Activated T-helper 2 cell treated with anti-CD3 and anti-CD28 coated beads, Interferon-gamma antibody, Interleukin-2, Interleukin-4, amounts not matched to agents 10 μg/mL and 5 μg/mL and 100 μg/mL, durations not matched to agents 14 hours and 24 hours and 36 hours (primary cell): ENCODE measurements around the gene FOXP1. TPM values are rescaled to one million over a fixed set of nuclear protein-coding genes. Genes with fewer than 3 reads are reported as not detected.

ENCODE experiments used
- DNase-seq: peaks from one replicate; pipeline ENCODE4 v3.0.0; 2021; ENCODE audit warnings: low spot score
- H3K27ac Mint-ChIP-seq: one replicate; pipeline ENCODE4 v1.8.0; 2021; ENCODE audit warnings: mixed read lengths
- H3K27me3 Mint-ChIP-seq: one replicate; pipeline ENCODE4 v1.8.0; 2021; ENCODE audit warnings: low read depth, mixed read lengths
- H3K36me3 Mint-ChIP-seq: one replicate; pipeline ENCODE4 v1.8.0; 2021; ENCODE audit warnings: low read depth, mixed read lengths
- H3K4me1 Mint-ChIP-seq: one replicate; pipeline ENCODE4 v1.8.0; 2021; ENCODE audit warnings: low read depth, mixed read lengths
- H3K4me3 Mint-ChIP-seq: one replicate; pipeline ENCODE4 v1.8.0; 2021; ENCODE audit warnings: low read depth, mild to moderate bottlenecking, moderate library complexity, mixed read lengths
- H3K9me3 Mint-ChIP-seq: one replicate; pipeline ENCODE4 v1.8.0; 2021; ENCODE audit warnings: mixed read lengths
- intact Hi-C: fragments of 100-400 bp; cut with micrococcal nuclease; formaldehyde crosslinking; loops from one replicate; pipeline ENCODE4 v1.15.1; 2023
- total RNA-seq: library from RNA; stranded (reverse); gene quantifications from 2 replicates; pipeline ENCODE4 v1.2.3, GENCODE V29; 2022

Gene FOXP1
- total RNA-seq, 1 donor from 2014 or later = 132 TPM

DNA sequence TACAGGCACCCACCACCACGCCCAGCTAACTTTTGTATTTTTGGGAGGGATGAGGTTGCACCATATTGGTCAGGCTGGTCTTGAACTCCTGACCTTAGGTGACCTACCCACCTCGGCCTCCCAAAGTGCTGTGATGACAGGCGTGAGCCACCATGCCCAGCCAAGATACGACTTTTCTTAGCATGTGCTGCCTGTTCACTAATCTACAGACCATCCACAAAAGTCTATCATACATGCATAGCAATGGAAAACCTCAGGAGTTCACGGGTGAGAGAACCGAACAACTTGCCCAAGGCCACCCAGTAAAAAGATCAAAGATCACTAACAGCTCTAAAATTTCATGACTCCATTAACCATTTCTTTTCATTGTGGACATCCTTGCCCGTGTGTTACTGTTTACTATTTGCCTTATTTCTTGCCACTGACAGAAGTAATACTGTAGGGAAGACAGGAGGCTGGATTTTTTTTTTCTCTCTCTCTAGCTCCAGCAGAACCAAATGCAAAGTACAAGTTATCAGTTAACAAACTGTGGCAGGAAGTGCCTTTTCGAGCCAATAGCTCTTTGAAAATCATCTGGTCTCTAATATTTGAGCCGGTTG is 92.3 kb downstream of the FOXP1 start:
- peak overlapping the region; percentile 52 for H3K4me3 Mint-ChIP-seq
- DNase-seq = no peak
- intact Hi-C loops = loop anchor here (5.0 kb wide), 1 partner anchor 364 kb away; no protein-coding TSS in a partner anchor
- H3K9me3 Mint-ChIP-seq = peaks cover 20% of the 10 kb centered on the region
- H3K4me1 Mint-ChIP-seq = peaks cover 79% of the 10 kb centered on the region
- H3K27ac Mint-ChIP-seq = peak overlapping the region; percentile 58
- H3K27me3 Mint-ChIP-seq = no peaks in the 10 kb centered on the region
- H3K36me3 Mint-ChIP-seq = peaks cover 37% of the 10 kb centered on the region

DNA sequence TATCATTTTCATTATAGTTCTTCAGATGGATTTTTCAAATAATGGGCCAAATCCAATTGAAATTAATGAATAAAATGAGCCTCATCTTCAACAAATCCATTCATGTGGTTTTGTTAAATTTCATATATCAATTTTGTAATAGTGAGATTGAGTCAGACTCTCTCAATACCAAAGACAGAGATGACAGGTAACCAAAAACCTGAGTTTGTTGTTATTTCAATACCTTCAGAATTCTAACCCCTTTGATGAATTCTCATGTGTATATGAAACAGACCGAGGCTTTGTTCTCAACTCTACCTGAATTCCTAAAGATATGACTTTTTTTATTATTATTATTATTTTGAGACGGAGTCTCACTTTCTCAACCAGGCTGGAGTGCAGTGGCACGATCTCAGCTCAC is 92.8 kb downstream of the FOXP1 start:
- DNase-seq = no peak
- Mint-ChIP-seq H3K36me3 (peaks cover 40% of the 10 kb centered on the region), H3K4me1 (peaks cover 77% of the 10 kb centered on the region), H3K4me3 (no peak overlapping the region), H3K27ac (no peak overlapping the region), H3K9me3 (peaks cover 20% of the 10 kb centered on the region), H3K27me3 (no peaks in the 10 kb centered on the region)
- intact Hi-C loops = loop anchor here (5.0 kb wide), 1 partner anchor 363 kb away; no protein-coding TSS in a partner anchor

DNA sequence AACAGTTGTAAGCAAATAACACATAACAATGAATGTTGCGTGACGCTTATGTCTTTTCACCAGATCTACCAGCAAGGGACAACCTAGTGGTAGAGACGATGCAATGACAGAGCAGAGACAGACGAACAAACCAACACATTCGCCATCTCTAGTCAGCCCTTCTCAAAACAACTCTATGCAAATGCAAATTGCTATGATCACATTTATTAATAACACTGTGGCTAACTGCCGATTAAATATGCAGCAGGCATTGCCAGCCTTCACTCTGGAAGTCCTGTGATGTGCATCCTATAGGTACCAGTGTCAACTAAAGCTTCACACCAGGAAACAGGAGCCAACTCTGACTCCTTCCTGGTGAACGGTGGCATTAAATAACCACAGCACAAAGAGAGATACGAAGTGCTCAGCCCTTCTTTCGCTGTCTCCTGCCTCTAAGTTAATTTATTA is 94.2 kb downstream of the FOXP1 start:
- Mint-ChIP-seq H3K4me1 (peaks cover 77% of the 10 kb centered on the region), H3K27me3 (no peaks in the 10 kb centered on the region), H3K36me3 (peaks cover 45% of the 10 kb centered on the region), H3K9me3 (peaks cover 20% of the 10 kb centered on the region), H3K4me3 (peak overlapping the region; percentile 73), H3K27ac (peak overlapping the region; percentile 95)
- intact Hi-C loops = loop anchor here (1.0 to 5.0 kb wide), 5 partner anchors 11 to 427 kb away; no protein-coding TSS in a partner anchor
- DNase-seq = no peak

- Mint-ChIP-seq H3K4me1 (peaks cover 76% of the 10 kb centered on the region), H3K27ac (peak overlapping the region; percentile 95), H3K27me3 (no peaks in the 10 kb centered on the region), H3K4me3 (peak overlapping the region; percentile 73), H3K9me3 (peaks cover 20% of the 10 kb centered on the region), H3K36me3 (peaks cover 43% of the 10 kb centered on the region)
- intact Hi-C loops = loop anchor here (1.0 to 5.0 kb wide), 5 partner anchors 11 to 427 kb away; no protein-coding TSS in a partner anchor
- DNase-seq = no peak
Observed at GRCh38 chr3:71488882-71489281, 94.6 kb downstream of the FOXP1 start.

DNA sequence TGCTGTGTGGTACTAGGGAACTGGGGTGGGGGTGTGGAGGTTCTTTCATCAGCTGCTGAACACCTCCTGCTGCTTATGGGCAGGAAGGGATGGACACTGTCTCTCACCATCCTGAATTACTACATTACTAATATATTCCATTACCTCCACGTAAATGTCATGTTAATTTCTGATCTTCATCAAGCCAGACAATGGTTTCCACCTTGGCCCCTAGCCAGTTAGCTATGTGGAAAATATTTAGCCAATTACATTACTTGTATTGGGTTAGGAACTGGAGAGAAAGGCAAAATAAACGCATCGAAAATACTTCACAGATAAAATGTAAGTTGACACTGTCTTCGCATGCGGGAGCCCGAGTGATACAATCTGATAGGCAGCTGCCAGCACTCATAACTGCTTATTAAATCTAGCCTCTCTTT is 95.1 kb downstream of the FOXP1 start:
- Mint-ChIP-seq H3K27ac (peak overlapping the region; percentile 88), H3K4me1 (peaks cover 76% of the 10 kb centered on the region), H3K27me3 (no peaks in the 10 kb centered on the region), H3K36me3 (peaks cover 43% of the 10 kb centered on the region), H3K4me3 (peak overlapping the region; percentile 52), H3K9me3 (peaks cover 20% of the 10 kb centered on the region)
- intact Hi-C loops = loop anchor here (2.0 to 5.0 kb wide), 3 partner anchors 188 to 426 kb away; no protein-coding TSS in a partner anchor
- DNase-seq = no peak

- no peak for DNase-seq
- H3K9me3 Mint-ChIP-seq = peaks cover 16% of the 10 kb centered on the region
- H3K27ac Mint-ChIP-seq = peak overlapping the region; percentile 91
- intact Hi-C loops = loop anchor here (5.0 kb wide), 2 partner anchors 260 to 425 kb away; no protein-coding TSS in a partner anchor
- H3K4me3 Mint-ChIP-seq = peak overlapping the region; percentile 71
- no peaks in the 10 kb centered on the region for H3K27me3 Mint-ChIP-seq
- H3K36me3 Mint-ChIP-seq = peaks cover 36% of the 10 kb centered on the region
- peaks cover 71% of the 10 kb centered on the region for H3K4me1 Mint-ChIP-seq
Observed at GRCh38 chr3:71487418-71487817, 96.1 kb downstream of the FOXP1 start.

DNA sequence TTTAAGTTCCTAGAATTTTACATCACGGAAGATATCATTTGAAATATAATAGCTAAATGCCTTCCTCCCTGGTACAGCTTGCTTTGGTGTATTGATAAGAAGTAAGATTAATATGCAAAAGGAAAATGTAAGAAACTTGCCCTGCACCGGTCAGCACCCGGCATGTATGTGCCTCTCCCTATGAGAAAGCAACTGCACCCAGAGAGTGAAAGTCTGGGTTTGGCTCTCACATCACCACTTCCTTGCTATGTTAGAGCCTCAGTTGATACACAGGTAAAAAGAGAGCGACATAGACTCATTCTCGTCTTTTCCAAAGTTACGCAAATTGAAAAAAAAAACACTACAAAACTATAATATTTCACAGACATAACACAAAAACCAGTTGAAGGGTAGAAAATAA is 96.7 kb downstream of the FOXP1 start:
- intact Hi-C loops = loop anchor here (5.0 kb wide), 2 partner anchors 260 to 425 kb away; no protein-coding TSS in a partner anchor
- Mint-ChIP-seq H3K4me3 (peak overlapping the region; percentile 71), H3K9me3 (peaks cover 14% of the 10 kb centered on the region), H3K27me3 (no peaks in the 10 kb centered on the region), H3K27ac (peak overlapping the region; percentile 91), H3K36me3 (peaks cover 35% of the 10 kb centered on the region), H3K4me1 (peaks cover 73% of the 10 kb centered on the region)
- peak; percentile 34 for DNase-seq

DNA sequence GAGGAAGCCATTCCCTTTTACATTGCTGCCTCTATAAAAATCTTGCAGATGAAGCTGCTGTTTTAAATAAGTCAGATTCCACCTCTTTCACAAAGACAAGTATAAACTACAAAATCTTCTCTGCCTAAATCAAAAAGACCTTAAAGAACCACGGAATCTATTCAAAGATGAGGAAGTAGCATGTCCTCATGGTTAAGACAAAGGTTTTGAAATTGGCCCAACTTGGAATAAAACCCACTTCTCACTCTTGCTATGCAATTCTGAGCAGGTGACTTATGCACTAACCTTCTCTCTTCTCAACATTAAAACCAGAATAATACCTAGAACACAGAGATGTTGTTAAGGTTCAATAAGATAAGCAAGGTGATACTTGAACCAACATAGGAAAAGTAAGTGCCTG is 97.6 kb downstream of the FOXP1 start:
- peaks cover 74% of the 10 kb centered on the region for H3K4me1 Mint-ChIP-seq
- no peaks in the 10 kb centered on the region for H3K27me3 Mint-ChIP-seq
- intact Hi-C loops = loop anchor here (5.0 kb wide), 2 partner anchors 259 to 424 kb away; no protein-coding TSS in a partner anchor
- H3K4me3 Mint-ChIP-seq = no peak overlapping the region
- peaks cover 6% of the 10 kb centered on the region for H3K9me3 Mint-ChIP-seq
- H3K36me3 Mint-ChIP-seq = peaks cover 31% of the 10 kb centered on the region
- peak overlapping the region; percentile 76 for H3K27ac Mint-ChIP-seq
- DNase-seq = no peak

- no peaks in the 10 kb centered on the region for H3K9me3 Mint-ChIP-seq
- H3K4me1 Mint-ChIP-seq = peaks cover 74% of the 10 kb centered on the region
- no peak overlapping the region for H3K27ac Mint-ChIP-seq
- intact Hi-C loops = no loop called here
- DNase-seq = no peak
- H3K4me3 Mint-ChIP-seq = no peak overlapping the region
- H3K27me3 Mint-ChIP-seq = no peaks in the 10 kb centered on the region
- peaks cover 24% of the 10 kb centered on the region for H3K36me3 Mint-ChIP-seq
Observed at GRCh38 chr3:71484452-71484851, 99.1 kb downstream of the FOXP1 start.

GRCh38 chr3:71484047-71484446 is 99.5 kb downstream of the FOXP1 start:
- no peak overlapping the region for H3K4me3 Mint-ChIP-seq
- H3K4me1 Mint-ChIP-seq = peaks cover 70% of the 10 kb centered on the region
- peaks cover 24% of the 10 kb centered on the region for H3K36me3 Mint-ChIP-seq
- no peaks in the 10 kb centered on the region for H3K27me3 Mint-ChIP-seq
- DNase-seq = no peak
- H3K9me3 Mint-ChIP-seq = no peaks in the 10 kb centered on the region
- no peak overlapping the region for H3K27ac Mint-ChIP-seq
- intact Hi-C loops = no loop called here

GRCh38 chr3:71482771-71483170 is 100.8 kb downstream of the FOXP1 start:
- peaks cover 68% of the 10 kb centered on the region for H3K4me1 Mint-ChIP-seq
- H3K36me3 Mint-ChIP-seq = peaks cover 34% of the 10 kb centered on the region
- H3K27me3 Mint-ChIP-seq = no peaks in the 10 kb centered on the region
- DNase-seq = no peak
- intact Hi-C loops = no loop called here
- no peak overlapping the region for H3K27ac Mint-ChIP-seq
- no peak overlapping the region for H3K4me3 Mint-ChIP-seq
- no peaks in the 10 kb centered on the region for H3K9me3 Mint-ChIP-seq

GRCh38 chr3:71478568-71478967 is 105.0 kb downstream of the FOXP1 start:
- peak; percentile 48 for DNase-seq
- Mint-ChIP-seq H3K4me1 (peaks cover 40% of the 10 kb centered on the region), H3K4me3 (no peak overlapping the region), H3K36me3 (peaks cover 46% of the 10 kb centered on the region), H3K27me3 (no peaks in the 10 kb centered on the region), H3K27ac (peak overlapping the region; percentile 85), H3K9me3 (peaks cover 5% of the 10 kb centered on the region)
- intact Hi-C loops = loop anchor here (1.0 to 2.0 kb wide), 3 partner anchors 11 to 22 kb away; no protein-coding TSS in a partner anchor

- H3K9me3 Mint-ChIP-seq = peaks cover 17% of the 10 kb centered on the region
- H3K4me3 Mint-ChIP-seq = no peak overlapping the region
- no peak for DNase-seq
- H3K36me3 Mint-ChIP-seq = peaks cover 59% of the 10 kb centered on the region
- intact Hi-C loops = no loop called here
- no peak overlapping the region for H3K27ac Mint-ChIP-seq
- H3K4me1 Mint-ChIP-seq = peaks cover 32% of the 10 kb centered on the region
- H3K27me3 Mint-ChIP-seq = no peaks in the 10 kb centered on the region
Observed at GRCh38 chr3:71476950-71477349, 106.6 kb downstream of the FOXP1 start.
